Erythroblast (primary cell): Measurements from ENCODE around the gene GTF3C1.

Experiments used
- GATA1 ChIP-seq: IDR thresholded peaks from 2 replicates; pipeline ENCODE4 v1.6.1; 2011; ENCODE audit warnings: low read depth, mild to moderate bottlenecking, control low read depth, low read length, moderate library complexity
- POLR2A ChIP-seq: IDR thresholded peaks from 2 replicates; pipeline ENCODE4 v1.6.1; 2011; ENCODE audit warnings: mild to moderate bottlenecking, low read length

DNA sequence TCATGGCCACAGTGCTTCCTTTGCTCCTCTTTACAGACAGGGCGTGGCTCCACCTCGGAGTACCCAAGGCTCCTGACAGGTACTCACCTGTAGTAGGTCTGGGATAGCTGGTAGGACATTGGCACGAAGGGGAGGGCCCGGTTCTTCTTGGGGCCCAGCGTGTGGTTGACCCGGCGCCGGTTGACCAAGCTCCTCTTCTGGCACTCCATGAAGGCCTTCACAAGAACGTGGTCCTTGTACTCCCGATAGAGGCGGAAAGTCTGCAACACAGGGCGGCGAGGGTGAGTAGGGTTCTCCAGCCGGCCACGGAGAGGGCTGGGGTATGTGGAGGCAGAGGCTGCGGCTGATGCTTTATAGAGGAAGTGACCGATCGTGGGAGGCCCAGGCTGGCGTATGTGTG lies 78.1 kb downstream of the GTF3C1 start:
- TF ChIP-seq POLR2A (no peak), GATA1 (no peak)
